SK-N-SH (cell line): ENCODE data around the gene WASF2.

Source experiments
- EP300 ChIP-seq, 2 experiments: IDR thresholded peaks; 2 replicates each; pipeline versions ENCODE4 v1.4.0 to v1.6.1; 2012; ENCODE audit warnings: borderline replicate concordance in 1 of 2, low read depth in 1 of 2, low read length in 1 of 2
- GABPA ChIP-seq: IDR thresholded peaks from 2 replicates; pipeline ENCODE4 v1.4.0; 2012; ENCODE audit warnings: low read depth, mild to moderate bottlenecking
- JUND ChIP-seq: IDR thresholded peaks from 2 replicates; pipeline ENCODE4 v1.4.0; 2012
- TAF1 ChIP-seq: IDR thresholded peaks from 2 replicates; pipeline ENCODE4 v1.6.1; 2012; ENCODE audit warnings: low read depth, mild to moderate bottlenecking, low read length, moderate library complexity, borderline replicate concordance
- TEAD4 ChIP-seq: IDR thresholded peaks from 2 replicates; pipeline ENCODE4 v1.4.0; 2012; ENCODE audit warnings: mild to moderate bottlenecking, borderline replicate concordance; ENCODE audit not compliant: insufficient read depth
- TF ChIP-seq, protein P1 (sequence below): fragments of 200-600 bp; sonication (generic); IDR thresholded peaks from 2 replicates; pipeline ENCODE4 v1.6.1; 2017; ENCODE audit warnings: antibody characterized with exemption, mild to moderate bottlenecking, moderate library complexity
- TF ChIP-seq, protein P2 (sequence below): fragments of 150-350 bp; IDR thresholded peaks from 2 replicates; pipeline ENCODE4 v1.6.1; 2017; ENCODE audit warnings: antibody characterized with exemption, low read length, low read depth, borderline replicate concordance
- TF ChIP-seq, protein P3 (sequence below): IDR thresholded peaks from 2 replicates; pipeline ENCODE4 v1.4.0; 2012; ENCODE audit warnings: low read depth

DNA sequence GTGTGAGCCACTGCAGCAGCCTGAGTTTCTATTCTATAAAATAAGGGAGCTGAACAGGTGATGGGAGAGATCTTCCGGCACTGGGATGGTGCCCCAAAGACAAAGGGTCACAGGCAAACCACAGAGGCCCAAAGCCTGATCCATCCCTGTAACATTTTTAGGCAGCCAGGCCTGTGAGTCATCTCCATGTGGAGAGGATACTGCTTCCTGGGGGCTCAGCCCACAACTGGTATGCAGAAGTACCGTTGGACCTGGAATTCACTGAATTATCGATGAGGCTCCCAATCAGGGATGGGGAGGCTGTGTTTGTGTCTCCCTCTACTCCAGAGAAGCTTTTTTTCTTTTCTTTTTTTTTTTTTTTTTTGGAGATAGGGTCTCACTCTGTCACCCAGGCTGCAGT, 48.8 kb upstream of the WASF2 start:
- TF ChIP-seq, protein P1, sequence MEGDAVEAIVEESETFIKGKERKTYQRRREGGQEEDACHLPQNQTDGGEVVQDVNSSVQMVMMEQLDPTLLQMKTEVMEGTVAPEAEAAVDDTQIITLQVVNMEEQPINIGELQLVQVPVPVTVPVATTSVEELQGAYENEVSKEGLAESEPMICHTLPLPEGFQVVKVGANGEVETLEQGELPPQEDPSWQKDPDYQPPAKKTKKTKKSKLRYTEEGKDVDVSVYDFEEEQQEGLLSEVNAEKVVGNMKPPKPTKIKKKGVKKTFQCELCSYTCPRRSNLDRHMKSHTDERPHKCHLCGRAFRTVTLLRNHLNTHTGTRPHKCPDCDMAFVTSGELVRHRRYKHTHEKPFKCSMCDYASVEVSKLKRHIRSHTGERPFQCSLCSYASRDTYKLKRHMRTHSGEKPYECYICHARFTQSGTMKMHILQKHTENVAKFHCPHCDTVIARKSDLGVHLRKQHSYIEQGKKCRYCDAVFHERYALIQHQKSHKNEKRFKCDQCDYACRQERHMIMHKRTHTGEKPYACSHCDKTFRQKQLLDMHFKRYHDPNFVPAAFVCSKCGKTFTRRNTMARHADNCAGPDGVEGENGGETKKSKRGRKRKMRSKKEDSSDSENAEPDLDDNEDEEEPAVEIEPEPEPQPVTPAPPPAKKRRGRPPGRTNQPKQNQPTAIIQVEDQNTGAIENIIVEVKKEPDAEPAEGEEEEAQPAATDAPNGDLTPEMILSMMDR, result no peak
- TF ChIP-seq TEAD4 (peak; percentile 70; the same call in 1 of the 2 replicates), TAF1 (no peak), JUND (peak; percentile 90), EP300 (IDR thresholded peaks at IDR 0.05; ENCODE audit: borderline replicate concordance in 1 of 2, low read depth in 1 of 2, low read length in 1 of 2) (peak in 1 of 2 experiments; percentile 78; a peak in 1 of 4 replicates), GABPA (no peak)
- TF ChIP-seq, protein P2, sequence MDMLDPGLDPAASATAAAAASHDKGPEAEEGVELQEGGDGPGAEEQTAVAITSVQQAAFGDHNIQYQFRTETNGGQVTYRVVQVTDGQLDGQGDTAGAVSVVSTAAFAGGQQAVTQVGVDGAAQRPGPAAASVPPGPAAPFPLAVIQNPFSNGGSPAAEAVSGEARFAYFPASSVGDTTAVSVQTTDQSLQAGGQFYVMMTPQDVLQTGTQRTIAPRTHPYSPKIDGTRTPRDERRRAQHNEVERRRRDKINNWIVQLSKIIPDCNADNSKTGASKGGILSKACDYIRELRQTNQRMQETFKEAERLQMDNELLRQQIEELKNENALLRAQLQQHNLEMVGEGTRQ, result no peak
- TF ChIP-seq, protein P3, sequence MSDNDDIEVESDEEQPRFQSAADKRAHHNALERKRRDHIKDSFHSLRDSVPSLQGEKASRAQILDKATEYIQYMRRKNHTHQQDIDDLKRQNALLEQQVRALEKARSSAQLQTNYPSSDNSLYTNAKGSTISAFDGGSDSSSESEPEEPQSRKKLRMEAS, result peak; percentile 89
